ENCODE results near the gene WASL. TPM values are rescaled to one million over a fixed set of nuclear protein-coding genes. Genes with fewer than 3 reads are reported as not detected.

The WASL gene
- total RNA-seq, 2 donors from 2014 or later, result 37.7 to 64.9 TPM

DNA sequence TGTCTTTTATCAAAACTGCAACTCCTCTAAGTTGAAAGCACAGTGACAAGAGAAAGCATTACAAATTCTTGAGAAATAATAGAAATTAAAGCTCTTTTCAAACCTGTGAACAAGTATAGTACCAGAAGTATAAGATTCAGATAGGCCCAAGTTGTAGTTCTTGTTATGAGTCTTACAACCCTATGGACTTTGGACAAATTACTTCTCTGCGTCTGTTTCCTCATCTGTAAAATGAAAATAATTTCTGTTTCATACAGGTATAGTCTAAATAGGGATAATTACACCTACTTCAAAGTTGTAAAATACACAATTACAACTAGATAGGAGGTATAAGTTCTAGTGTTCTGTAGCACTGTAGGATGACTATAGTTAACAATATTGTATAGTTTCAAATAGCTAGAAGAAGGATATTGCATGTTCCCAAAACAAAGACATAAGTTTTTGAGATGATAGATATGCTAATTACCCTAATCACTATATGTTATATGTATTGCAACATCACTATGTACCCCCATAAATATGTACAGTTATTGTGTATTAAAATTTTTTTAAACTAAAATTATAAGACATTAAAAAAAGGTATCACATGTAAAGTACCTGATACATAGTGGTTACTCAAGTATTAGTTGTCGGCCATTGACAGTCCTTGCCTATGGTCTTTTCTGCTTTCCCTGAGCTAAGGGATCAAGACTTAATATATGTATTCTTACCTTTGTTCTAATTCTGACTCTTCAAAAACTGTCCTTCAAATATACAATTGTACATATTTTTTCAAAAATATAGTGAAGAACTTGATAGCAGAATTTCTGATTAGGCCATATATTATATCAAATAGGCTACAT is 1.8 kb upstream of the WASL start:
- Histone ChIP-seq H3K9me3 (no peaks in the 10 kb centered on the region), H3K27ac (no peak overlapping the region), H3K4me1 (replicated peaks) (no peaks in the 10 kb centered on the region), H3K36me3 (no peaks in the 10 kb centered on the region), H3K27me3 (replicated peaks; ENCODE audit: insufficient read depth) (no peaks in the 10 kb centered on the region), H3K4me3 (no peak overlapping the region)
- intact Hi-C loops (cut with DNase I), result no loop called here
- TF ChIP-seq CTCF (IDR thresholded peaks at IDR 0.05), result no peak
- TF ChIP-seq POLR2A (IDR thresholded peaks at IDR 0.05), result no peak
- no peak for TF ChIP-seq POLR2AphosphoS5 (IDR thresholded peaks at IDR 0.05)
- no peak for DNase-seq (ENCODE audit: low spot score)
- 94% methylated on average over 2 of the region's 2 CpGs for WGBS

GRCh38 chr7:123749537-123749857 is 694 bp upstream of the WASL start:
- H3K36me3 ChIP-seq, result no peaks in the 10 kb centered on the region
- H3K9me3 ChIP-seq, result no peaks in the 10 kb centered on the region
- 1% methylated on average over 10 of the region's 10 CpGs for WGBS
- no peaks in the 10 kb centered on the region for H3K27me3 ChIP-seq (replicated peaks; ENCODE audit: insufficient read depth)
- H3K4me3 ChIP-seq, result peak overlapping the region; percentile 85 to 88
- intact Hi-C loops (cut with DNase I), result loop anchor here (2.0 kb wide), 1 partner anchor 67 kb away; no protein-coding TSS in a partner anchor
- H3K27ac ChIP-seq, result peak overlapping the region; percentile 95 to 97
- no peaks in the 10 kb centered on the region for H3K4me1 ChIP-seq (replicated peaks)
- no peak for DNase-seq (ENCODE audit: low spot score)
- TF ChIP-seq POLR2A (IDR thresholded peaks at IDR 0.05) (no peak), POLR2AphosphoS5 (IDR thresholded peaks at IDR 0.05) (peak; percentile 9), CTCF (IDR thresholded peaks at IDR 0.05) (no peak)

DNA sequence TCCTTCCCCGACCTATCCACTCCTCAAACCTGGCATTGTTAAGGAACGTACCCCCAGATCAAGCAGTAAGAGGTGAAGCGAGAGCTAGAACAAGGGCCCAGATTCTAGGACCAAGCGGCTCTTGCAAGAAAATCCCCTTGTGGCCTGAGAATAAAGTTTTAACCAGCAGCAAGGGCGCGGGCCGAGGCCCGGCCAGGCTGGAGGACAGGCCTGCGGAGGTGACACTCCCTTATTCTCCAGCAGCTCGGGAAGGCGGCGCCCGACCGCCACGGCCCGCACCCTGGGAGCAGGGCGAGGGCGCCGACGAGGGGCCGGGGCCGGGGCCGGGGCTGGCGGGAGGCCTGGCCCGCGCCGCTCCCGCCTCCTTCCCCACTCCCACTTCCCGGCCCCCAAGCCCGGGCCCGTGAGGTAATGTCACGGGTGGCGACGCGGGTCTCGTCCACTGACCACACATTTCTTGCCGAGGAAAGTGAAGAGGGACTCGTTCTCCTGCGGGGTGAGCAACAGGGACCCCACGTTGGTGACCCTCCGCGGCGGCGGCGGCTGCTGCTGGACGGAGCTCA is 551 bp downstream of the WASL start:
- no peaks in the 10 kb centered on the region for H3K4me1 ChIP-seq (replicated peaks)
- H3K27me3 ChIP-seq (replicated peaks; ENCODE audit: insufficient read depth), result no peaks in the 10 kb centered on the region
- intact Hi-C loops (cut with DNase I), result loop anchor here (2.0 kb wide), 1 partner anchor 65 kb away; no protein-coding TSS in a partner anchor
- no peaks in the 10 kb centered on the region for H3K36me3 ChIP-seq
- H3K4me3 ChIP-seq, result peak overlapping the region; percentile 85 to 88
- WGBS, result under 1% methylated on average over 26 of the region's 46 CpGs
- peak; percentile 19 for DNase-seq (ENCODE audit: low spot score)
- peak overlapping the region; percentile 95 to 97 for H3K27ac ChIP-seq
- no peak for TF ChIP-seq CTCF (IDR thresholded peaks at IDR 0.05)
- no peak for TF ChIP-seq POLR2AphosphoS5 (IDR thresholded peaks at IDR 0.05)
- no peak for TF ChIP-seq POLR2A (IDR thresholded peaks at IDR 0.05)
- no peaks in the 10 kb centered on the region for H3K9me3 ChIP-seq

DNA sequence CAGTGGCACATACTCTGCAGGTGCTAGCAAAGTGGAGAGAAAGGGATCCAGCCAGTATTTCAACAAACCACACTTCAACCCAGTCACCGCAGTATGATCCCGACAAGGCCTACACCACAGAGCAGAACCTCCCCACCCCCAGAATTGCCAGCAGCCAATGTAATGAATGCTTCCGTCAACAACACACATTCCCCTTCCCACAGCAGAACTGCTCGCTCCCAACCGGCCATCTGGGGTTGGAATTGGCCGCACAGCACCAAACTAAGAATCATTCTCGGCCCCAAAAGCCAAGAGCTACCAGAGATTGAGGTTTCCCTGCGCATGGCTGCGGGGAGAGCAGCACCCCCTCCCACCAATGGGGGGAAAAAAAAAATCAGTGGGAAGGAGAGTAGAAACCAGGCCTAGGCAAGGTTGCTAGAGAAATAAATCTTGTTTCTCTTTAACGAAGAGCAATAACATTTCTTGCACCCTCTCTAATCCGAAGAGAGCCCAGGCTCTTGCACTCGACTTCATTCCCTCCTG is 1.1 kb downstream of the WASL start:
- H3K4me3 ChIP-seq, result peak overlapping the region; percentile 85 to 88
- no peaks in the 10 kb centered on the region for H3K9me3 ChIP-seq
- H3K36me3 ChIP-seq, result no peaks in the 10 kb centered on the region
- peak overlapping the region; percentile 95 to 97 for H3K27ac ChIP-seq
- 0% methylated on average over 12 of the region's 12 CpGs for WGBS
- DNase-seq (ENCODE audit: low spot score), result peak; percentile 75
- TF ChIP-seq CTCF (IDR thresholded peaks at IDR 0.05), result no peak
- TF ChIP-seq POLR2AphosphoS5 (IDR thresholded peaks at IDR 0.05), result peak; percentile 64
- peak; percentile 65 for TF ChIP-seq POLR2A (IDR thresholded peaks at IDR 0.05)
- intact Hi-C loops (cut with DNase I), result loop anchor here (2.0 kb wide), 1 partner anchor 65 kb away; no protein-coding TSS in a partner anchor
- H3K4me1 ChIP-seq (replicated peaks), result no peaks in the 10 kb centered on the region
- no peaks in the 10 kb centered on the region for H3K27me3 ChIP-seq (replicated peaks; ENCODE audit: insufficient read depth)
